Esophagus squamous epithelium (tissue), 5 donors: ENCODE results near the gene COL18A1. TPM values are rescaled to one million over a fixed set of nuclear protein-coding genes. Genes with fewer than 3 reads are reported as not detected.
"Not testable (repeated sequence)": the region's sequence is repeated elsewhere in the genome, so short reads cannot be mapped to it uniquely, and the experiment has no call there.

ENCODE experiments used
- DNase-seq: peaks from one replicate; lab custom pipeline; 2025; lab: John Stamatoyannopoulos, UW
- H3K27ac ChIP-seq, 4 donors: fragments of 200-600 bp; sonication (generic); one replicate each; pipeline ENCODE4 v1.5.1; 2016 to 2019; ENCODE audit warnings: mild to moderate bottlenecking in 1 of 4
- H3K27me3 ChIP-seq, 4 donors: fragments of 200-600 bp; sonication (generic); 1 replicate in 3 of 4; 2 replicates in 1 of 4; pipeline versions ENCODE4 v1.5.1 to v1.6.0; 2017 to 2021; ENCODE audit warnings: antibody characterized with exemption in 1 of 4
- H3K36me3 ChIP-seq, 3 donors: fragments of 200-600 bp; sonication (generic); one replicate each; pipeline ENCODE4 v1.5.1; 2016 to 2019
- H3K4me1 ChIP-seq, 3 donors: fragments of 200-600 bp; sonication (generic); one replicate each; pipeline ENCODE4 v1.5.1; 2017 to 2019
- H3K4me3 ChIP-seq, 4 donors: fragments of 200-600 bp; sonication (generic); 1 replicate in 3 of 4; 2 replicates in 1 of 4; pipeline ENCODE4 v1.5.1; 2016 to 2019; ENCODE audit warnings: mild to moderate bottlenecking in 2 of 4, moderate library complexity in 1 of 4
- H3K9me3 ChIP-seq, 3 donors: fragments of 200-600 bp; sonication (generic); one replicate each; pipeline ENCODE4 v1.5.1; 2016 to 2019
- CTCF ChIP-seq, 6 experiments: fragments of 450-650 bp in 4 of 6; fragments of 200-600 bp in 2 of 6; sonication (generic) in 2 of 6; IDR thresholded peaks; one replicate each; pipeline ENCODE4 v1.5.1; 2016 to 2019; ENCODE audit warnings: antibody characterized with exemption in 6 of 6, mild to moderate bottlenecking in 4 of 6, moderate library complexity in 4 of 6
- POLR2A ChIP-seq, 4 donors: fragments of 450-650 bp; IDR thresholded peaks; one replicate each; pipeline ENCODE4 v1.6.1; 2017; ENCODE audit warnings: antibody characterized with exemption in 4 of 4, mild to moderate bottlenecking in 4 of 4, moderate library complexity in 3 of 4
- WGBS, 2 donors: methylation state at CpG; one replicate each; pipeline ENCODE4 v1.1.5; 2018; 5-methylcytosine and 5-hydroxymethylcytosine counted together
- intact Hi-C: fragments of 100-400 bp; cut with DNase I; formaldehyde crosslinking; loops from one replicate; pipeline ENCODE4 v1.15.0; 2022
- total RNA-seq, 4 donors: library from RNA; depleted of rRNA; stranded (reverse); fragments of >200 nt; gene quantifications; one replicate each; pipeline ENCODE4 v1.1.0, GENCODE V29; 2016
- donor health status: DM: yes; HTN: yes; CAD: no.

COL18A1 gene
- total RNA-seq, 4 donors from 2014 or later, result 38.9 to 69.0 (median 52.5) TPM

GRCh38 chr21:45558044-45558721 is 153.2 kb downstream of the COL18A1 start:
- Histone ChIP-seq H3K27ac (no peak overlapping the region), H3K36me3 (no peaks in the 10 kb centered on the region), H3K4me1 (peaks cover 6 to 17% (median 8%) of the 10 kb centered on the region in 3 donors), H3K4me3 (no peak overlapping the region), H3K9me3 (no peaks in the 10 kb centered on the region), H3K27me3 (peaks cover 0 to 70% (median 0%) of the 10 kb centered on the region in 4 donors)
- no peak for DNase-seq
- intact Hi-C loops, result loop anchor here (5.0 kb wide), 2 partner anchors 39 to 264 kb away; no protein-coding TSS in a partner anchor
- TF ChIP-seq POLR2A (IDR thresholded peaks at IDR 0.05) (no peak), CTCF (IDR thresholded peaks at IDR 0.05) (no peak)
- WGBS, 2 donors, result 88 to 92% methylated on average over 5 to 6 of the region's 26 CpGs

- no peaks in the 10 kb centered on the region for H3K36me3 ChIP-seq
- no peak overlapping the region for H3K4me3 ChIP-seq
- no peak overlapping the region for H3K27ac ChIP-seq
- 79 to 84% methylated on average over 19 to 25 of the region's 29 CpGs for WGBS, 2 donors
- H3K27me3 ChIP-seq, result peaks cover 0 to 79% (median 0%) of the 10 kb centered on the region in 4 donors
- no peak for DNase-seq
- intact Hi-C loops, result loop anchor here (5.0 kb wide), 2 partner anchors 38 to 263 kb away; no protein-coding TSS in a partner anchor
- TF ChIP-seq POLR2A (IDR thresholded peaks at IDR 0.05) (no peak), CTCF (IDR thresholded peaks at IDR 0.05) (no peak)
- no peaks in the 10 kb centered on the region for H3K9me3 ChIP-seq
- H3K4me1 ChIP-seq, result peaks cover 6 to 14% (median 8%) of the 10 kb centered on the region in 3 donors
Observed at GRCh38 chr21:45559216-45560105, 154.5 kb downstream of the COL18A1 start.

- H3K4me3 ChIP-seq, result no peak overlapping the region
- peaks cover 0 to 85% (median 0%) of the 10 kb centered on the region in 4 donors for H3K27me3 ChIP-seq
- H3K36me3 ChIP-seq, result no peaks in the 10 kb centered on the region
- WGBS, 2 donors, result 77 to 82% methylated on average over 15 to 19 of the region's 30 CpGs
- DNase-seq, result no peak
- H3K27ac ChIP-seq, result no peak overlapping the region
- peaks cover 6 to 9% (median 8%) of the 10 kb centered on the region in 3 donors for H3K4me1 ChIP-seq
- TF ChIP-seq POLR2A (IDR thresholded peaks at IDR 0.05), result no peak
- TF ChIP-seq CTCF (IDR thresholded peaks at IDR 0.05), result no peak
- intact Hi-C loops, result no loop called here
- H3K9me3 ChIP-seq, result no peaks in the 10 kb centered on the region
Observed at GRCh38 chr21:45560106-45561021, 155.4 kb downstream of the COL18A1 start.

GRCh38 chr21:45561241-45561640 is 156.3 kb downstream of the COL18A1 start:
- intact Hi-C loops, H3K9me3 ChIP-seq, H3K4me1 ChIP-seq, H3K4me3 ChIP-seq, H3K27ac ChIP-seq, H3K36me3 ChIP-seq, DNase-seq: not testable (repeated sequence)
- 41 to 81% methylated on average over 4 to 8 of the region's 8 CpGs for WGBS, 2 donors
- H3K27me3 ChIP-seq, result peaks cover 0 to 81% (median 0%) of the 10 kb centered on the region in 4 donors

- Histone ChIP-seq H3K27me3 (peaks cover 0 to 75% (median 0%) of the 10 kb centered on the region in 4 donors), H3K4me1 (no peaks in the 10 kb centered on the region), H3K4me3 (no peak overlapping the region), H3K36me3 (no peaks in the 10 kb centered on the region), H3K27ac (no peak overlapping the region), H3K9me3 (no peaks in the 10 kb centered on the region)
- 63 to 78% methylated on average over 10 of the region's 10 CpGs for WGBS, 2 donors
- no peak for DNase-seq
- intact Hi-C loops, result no loop called here
- TF ChIP-seq POLR2A (IDR thresholded peaks at IDR 0.05) (no peak), CTCF (IDR thresholded peaks at IDR 0.05) (no peak)
Observed at GRCh38 chr21:45562402-45562801, 157.4 kb downstream of the COL18A1 start.
